HG03342 (cell line): ENCODE results near the gene USP47.

Source experiments
- ATAC-seq: cut with Tn5 transposase; IDR thresholded peaks from one replicate; pipeline ENCODE4 v1.9.1; 2021; ENCODE audit warnings: mild to moderate bottlenecking, moderate library complexity; ENCODE audit not compliant: unreplicated experiment

USP47 gene

GRCh38 chr11:11979488-11980117 is 137.8 kb downstream of the USP47 start:
- no peak for ATAC-seq

GRCh38 chr11:11980200-11980599 is 138.4 kb downstream of the USP47 start:
- no peak for ATAC-seq

GRCh38 chr11:11980841-11981308 is 139.1 kb downstream of the USP47 start:
- ATAC-seq: no peak

- ATAC-seq: no peak
Observed at GRCh38 chr11:11981364-11981763, 139.6 kb downstream of the USP47 start.

GRCh38 chr11:11981840-11982239 is 140.1 kb downstream of the USP47 start:
- ATAC-seq: no peak

- ATAC-seq: no peak
Observed at GRCh38 chr11:11982461-11982860, 140.7 kb downstream of the USP47 start.

GRCh38 chr11:11982975-11983374 is 141.2 kb downstream of the USP47 start:
- no peak for ATAC-seq

GRCh38 chr11:11983427-11983826 is 141.7 kb downstream of the USP47 start:
- ATAC-seq: no peak

- no peak for ATAC-seq
Observed at GRCh38 chr11:11984563-11984962, 142.8 kb downstream of the USP47 start.

- no peak for ATAC-seq
Observed at GRCh38 chr11:11985016-11985715, 143.4 kb downstream of the USP47 start.

GRCh38 chr11:11985954-11986949 is 144.5 kb downstream of the USP47 start:
- ATAC-seq: no peak

- no peak for ATAC-seq
Observed at GRCh38 chr11:11987503-11988022, 145.8 kb downstream of the USP47 start.

- ATAC-seq: no peak
Observed at GRCh38 chr11:11988099-11988651, 146.4 kb downstream of the USP47 start.

- no peak for ATAC-seq
Observed at GRCh38 chr11:11988681-11989261, 147.0 kb downstream of the USP47 start.

GRCh38 chr11:11989774-11990744 is 148.3 kb downstream of the USP47 start:
- ATAC-seq: no peak

GRCh38 chr11:11992257-11993212 is 150.8 kb downstream of the USP47 start:
- no peak for ATAC-seq

- no peak for ATAC-seq
Observed at GRCh38 chr11:11993839-11994238, 152.1 kb downstream of the USP47 start.

GRCh38 chr11:11995601-11996000 is 153.8 kb downstream of the USP47 start:
- ATAC-seq: no peak
